GM12801 (cell line): ENCODE results near the gene PRKCE.

Source experiments
- CTCF ChIP-seq: IDR thresholded peaks from one replicate; pipeline ENCODE4 v1.5.1; 2011; ENCODE audit warnings: control low read depth; ENCODE audit not compliant: insufficient read length; ENCODE audit errors: extremely low read depth

PRKCE gene

GRCh38 chr2:45647986-45648520 is 3.4 kb upstream of the PRKCE start:
- TF ChIP-seq CTCF = no peak

GRCh38 chr2:45648636-45649035 is 2.8 kb upstream of the PRKCE start:
- TF ChIP-seq CTCF = no peak

- TF ChIP-seq CTCF = no peak
Observed at GRCh38 chr2:45649462-45649857, 2.0 kb upstream of the PRKCE start.

- TF ChIP-seq CTCF = no peak
Observed at GRCh38 chr2:45649858-45650811, 1.3 kb upstream of the PRKCE start.

- TF ChIP-seq CTCF = no peak
Observed at GRCh38 chr2:45650851-45651414, 542 bp upstream of the PRKCE start.

GRCh38 chr2:45652090-45653031 is 886 bp downstream of the PRKCE start:
- no peak for TF ChIP-seq CTCF
